GM19438 (cell line): ENCODE data around the gene PIGBOS1.
A peak's percentile ranks its signal among the peaks of the same experiment; 100 is the strongest.

Source experiments
- ATAC-seq: cut with Tn5 transposase; IDR thresholded peaks from one replicate; pipeline ENCODE4 v1.9.1; 2021; ENCODE audit warnings: low read depth; ENCODE audit not compliant: unreplicated experiment

PIGBOS1 gene, protein sequence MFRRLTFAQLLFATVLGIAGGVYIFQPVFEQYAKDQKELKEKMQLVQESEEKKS

DNA sequence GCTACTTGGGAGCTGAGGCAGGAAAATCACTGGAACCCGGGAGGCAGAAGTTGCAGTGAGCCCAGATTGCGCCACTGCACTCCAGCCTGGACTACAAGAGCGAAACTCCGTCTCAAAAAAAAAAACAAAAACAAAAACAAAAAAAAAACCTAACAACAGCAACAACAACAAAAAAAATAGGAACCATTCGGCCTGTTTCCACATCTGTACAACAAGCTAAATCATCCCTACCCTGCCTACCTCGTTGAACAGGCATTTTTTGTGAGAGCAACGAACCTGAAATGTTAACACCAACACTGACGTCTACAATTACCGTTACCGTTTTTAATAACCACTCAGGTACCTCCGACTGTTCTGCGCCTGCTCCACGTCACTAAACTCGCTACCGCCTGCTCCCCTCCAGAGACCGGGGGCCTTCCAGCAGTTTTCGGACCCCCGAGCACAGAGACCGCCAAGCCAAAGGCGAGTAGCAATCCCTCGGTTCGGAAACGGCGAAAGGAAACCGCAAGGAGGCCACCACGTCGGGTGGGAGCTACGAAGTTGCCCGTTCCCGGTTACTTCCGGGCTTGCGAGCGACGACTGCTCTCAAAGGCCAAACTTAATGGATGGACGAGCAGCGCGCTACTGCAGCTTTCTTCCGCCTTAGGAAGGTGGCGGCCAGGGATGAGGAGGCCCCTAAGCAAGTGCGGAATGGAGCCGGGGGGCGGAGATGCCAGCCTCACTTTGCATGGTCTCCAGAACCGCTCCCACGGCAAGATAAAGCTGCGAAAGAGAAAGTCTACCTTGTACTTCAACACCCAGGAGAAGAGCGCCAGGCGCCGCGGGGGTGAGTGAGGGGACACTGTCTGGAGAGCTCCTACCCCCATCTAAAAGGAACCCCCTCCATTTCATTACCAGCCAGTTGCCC, at the start of gene PIGBOS1, which contains the start of gene PIGB:
PIGBOS1 (minus strand) TSS at position 536 of the 907 bp plus-strand sequence. CDS start 1,331 bp downstream, outside the sequence.
PIGB (plus strand) TSS at position 635 of the 907 bp plus-strand sequence; CDS start at position 664, 29 bp downstream.
- peak; percentile 93 for ATAC-seq

DNA sequence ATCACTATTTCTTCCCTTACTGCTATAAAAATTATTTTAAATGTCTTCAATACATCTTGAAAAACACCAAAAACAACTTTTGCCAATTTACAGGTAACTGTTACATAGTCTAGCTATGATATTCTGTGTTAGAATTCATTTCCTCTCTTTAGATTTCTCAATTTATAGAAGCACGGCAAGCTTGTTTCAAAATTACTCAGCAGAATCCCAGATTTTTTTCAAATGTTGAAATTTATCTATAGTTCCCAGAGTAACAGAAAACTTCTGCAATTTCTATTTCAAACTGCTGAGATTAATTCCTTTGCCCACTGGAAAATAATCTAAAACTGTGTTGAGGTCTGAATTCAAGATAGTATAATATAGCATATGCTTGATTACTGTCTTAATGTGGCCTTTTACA, 48.1 kb upstream of the PIGBOS1 start:
- no peak for ATAC-seq

- ATAC-seq, result no peak
Measured at GRCh38 chr15:55362641-55363040, 43.7 kb upstream of the PIGBOS1 start.

DNA sequence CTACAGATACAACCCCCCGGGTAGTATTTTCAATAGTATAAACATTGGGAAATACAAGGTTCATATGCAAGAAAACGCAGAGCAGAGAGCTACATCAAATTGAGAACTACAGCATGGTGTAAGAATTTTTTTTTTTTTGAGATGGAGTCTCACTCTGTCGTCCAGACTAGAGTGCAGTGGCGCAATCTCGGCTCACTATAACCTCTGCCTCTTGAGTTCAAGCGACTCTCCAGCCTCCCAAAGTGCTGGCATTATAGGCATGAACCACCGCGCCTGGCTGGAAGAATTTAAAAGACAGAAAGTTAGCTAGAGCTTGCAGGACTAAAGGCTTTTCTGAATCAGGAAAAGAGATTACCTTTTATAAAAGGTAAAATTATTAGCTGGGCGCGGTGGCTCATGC, 42.1 kb upstream of the PIGBOS1 start:
- ATAC-seq, result no peak

DNA sequence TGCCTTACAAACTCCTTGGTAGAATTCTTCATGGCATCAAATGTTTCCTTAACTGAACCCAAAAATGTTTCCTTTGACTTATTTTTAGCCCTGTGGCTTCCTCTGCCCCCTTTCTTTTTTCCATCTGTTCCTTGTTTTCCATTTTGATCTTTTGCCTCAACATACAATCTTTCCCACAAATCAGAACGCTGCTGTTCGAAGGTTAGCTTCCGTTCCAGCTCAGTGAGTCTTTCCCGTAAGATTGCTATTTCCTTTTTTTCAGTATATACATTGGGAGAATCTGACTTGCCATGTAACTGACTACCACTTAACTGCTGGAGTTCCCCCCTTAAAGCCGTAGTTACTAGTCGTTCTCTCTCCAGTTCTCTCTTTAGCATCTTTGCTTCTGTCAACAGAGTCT, 41.3 kb upstream of the PIGBOS1 start:
- ATAC-seq, result no peak

DNA sequence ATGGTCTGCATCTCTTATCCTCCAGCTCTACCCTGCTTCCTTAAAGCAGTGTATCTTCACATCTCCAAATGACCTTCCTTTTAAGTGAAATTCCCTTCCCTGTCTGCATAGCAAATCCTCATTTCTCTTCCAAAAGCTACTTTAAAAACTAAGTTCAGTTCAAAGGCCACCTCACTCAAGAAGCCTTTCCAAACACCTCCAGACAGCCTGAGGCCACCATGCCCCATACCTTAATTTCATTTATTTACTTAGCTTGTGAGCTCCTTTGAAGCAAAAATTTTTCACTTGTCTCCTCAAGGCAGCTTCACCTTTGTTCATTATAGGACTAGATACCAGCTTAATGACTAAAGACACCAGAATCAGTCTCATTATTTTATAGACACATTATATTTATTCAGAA, 39.5 kb upstream of the PIGBOS1 start:
- ATAC-seq, result no peak

GRCh38 chr15:55357774-55358173, 38.9 kb upstream of the PIGBOS1 start:
- no peak for ATAC-seq

DNA sequence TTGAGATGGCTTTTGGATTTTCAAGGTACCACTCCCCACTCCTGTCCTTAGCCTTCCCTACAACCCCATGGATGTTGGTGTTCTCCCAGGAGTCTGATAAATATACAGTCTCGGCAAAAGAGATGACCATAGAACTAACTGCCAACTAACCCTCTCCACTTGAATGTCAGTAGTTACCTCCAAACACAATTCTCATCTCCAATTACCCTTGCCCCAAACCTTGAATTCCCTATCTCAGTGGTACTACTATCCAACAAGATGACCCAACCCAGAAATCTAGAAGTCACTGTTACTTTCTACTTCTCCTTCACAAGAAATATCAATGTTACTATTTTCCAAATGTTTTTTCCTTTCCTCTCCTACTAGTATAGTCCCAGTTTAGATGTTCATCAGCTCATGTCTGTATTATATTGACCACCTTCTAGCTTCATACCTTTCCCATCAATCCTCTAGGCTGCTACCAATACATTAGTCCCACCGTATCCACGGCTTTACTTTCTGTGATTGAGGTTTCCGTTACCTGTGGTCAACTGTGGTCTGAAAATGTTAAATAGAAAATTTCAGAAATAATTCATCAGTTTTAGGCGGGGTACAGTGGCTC, 38.2 kb upstream of the PIGBOS1 start:
- no peak for ATAC-seq

DNA sequence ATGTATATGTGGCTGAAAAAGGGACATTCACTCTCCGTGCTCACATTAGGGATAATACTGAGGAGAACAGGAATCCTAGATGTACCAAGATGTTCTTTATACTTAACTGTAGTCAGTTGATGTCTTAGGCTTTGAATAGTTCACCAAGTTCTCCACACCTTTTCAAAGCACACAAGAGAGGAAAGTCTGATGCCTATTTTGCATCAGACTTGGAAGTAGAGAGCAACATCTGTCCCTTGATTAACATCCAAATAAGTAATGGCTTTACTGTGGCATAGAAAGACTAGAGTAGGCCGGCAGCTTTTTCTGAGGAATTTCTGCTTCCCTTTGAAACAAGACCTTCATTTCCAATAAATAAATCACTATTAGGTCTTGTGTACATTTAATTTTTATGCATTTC, 34.1 kb upstream of the PIGBOS1 start:
- no peak for ATAC-seq

- no peak for ATAC-seq
Measured at GRCh38 chr15:55349282-55349681, 30.4 kb upstream of the PIGBOS1 start.

DNA sequence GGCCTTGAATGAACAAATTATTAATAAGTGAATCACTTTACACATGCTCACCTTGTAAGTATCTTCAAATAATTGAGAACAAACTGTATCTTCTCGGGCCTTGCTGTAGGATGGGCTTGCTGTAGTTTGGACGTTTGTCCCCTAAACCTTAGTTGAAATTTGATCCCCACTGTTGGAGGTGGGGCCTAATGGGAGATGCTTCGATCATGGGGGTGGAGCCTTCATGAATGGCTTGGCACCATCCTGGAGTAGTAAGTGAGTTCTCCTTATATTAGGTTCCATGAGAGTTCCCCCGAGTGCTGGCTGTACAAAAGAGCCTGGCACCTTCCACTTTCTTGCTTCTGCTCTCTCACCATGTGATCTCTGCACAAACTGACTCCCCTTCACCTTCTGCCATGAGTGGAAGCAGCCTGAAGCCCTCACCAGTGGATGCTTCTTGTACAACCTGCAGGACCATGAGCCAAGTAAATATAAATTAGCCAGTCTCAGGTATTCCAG, 29.4 kb upstream of the PIGBOS1 start:
- ATAC-seq, result no peak

- no peak for ATAC-seq
Measured at GRCh38 chr15:55344206-55344605, 25.3 kb upstream of the PIGBOS1 start.

DNA sequence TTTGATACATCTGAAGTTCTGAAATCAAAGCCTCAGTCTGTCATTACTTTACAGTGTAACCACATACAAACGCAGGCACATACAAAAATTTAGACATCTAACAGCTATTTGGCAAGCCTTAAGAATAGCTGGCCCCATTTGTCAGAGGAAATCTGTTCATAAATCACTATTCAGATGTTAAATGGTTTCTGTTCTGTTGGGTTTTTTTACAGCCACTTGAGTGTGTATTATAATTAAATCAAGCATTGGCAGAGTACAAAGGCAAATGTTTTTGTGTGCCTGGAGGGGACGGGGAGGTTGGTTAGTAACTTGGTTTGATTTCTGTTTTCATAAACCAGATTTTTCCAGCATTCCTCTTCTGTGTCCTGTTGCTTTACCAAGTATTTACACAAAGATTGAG, 24.2 kb upstream of the PIGBOS1 start:
- ATAC-seq, result no peak

DNA sequence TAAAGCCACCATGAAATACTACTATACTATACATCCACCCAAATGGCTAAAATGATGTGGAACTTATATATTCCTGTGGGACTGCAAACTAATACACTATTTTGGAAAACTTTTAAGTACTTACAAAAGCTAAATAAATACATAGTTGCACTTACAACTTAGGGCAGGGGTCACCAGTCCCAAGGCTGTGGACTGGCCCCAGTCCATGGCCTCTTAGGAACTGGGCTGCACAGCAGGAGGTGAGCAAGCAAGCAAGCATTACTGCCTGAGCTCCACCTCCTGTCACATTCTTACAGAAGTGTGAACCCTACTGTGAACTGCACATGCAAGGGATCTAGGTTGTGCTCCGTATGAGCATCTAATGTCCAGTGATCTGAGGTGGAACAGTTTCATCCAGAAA, 18.2 kb upstream of the PIGBOS1 start:
- no peak for ATAC-seq

DNA sequence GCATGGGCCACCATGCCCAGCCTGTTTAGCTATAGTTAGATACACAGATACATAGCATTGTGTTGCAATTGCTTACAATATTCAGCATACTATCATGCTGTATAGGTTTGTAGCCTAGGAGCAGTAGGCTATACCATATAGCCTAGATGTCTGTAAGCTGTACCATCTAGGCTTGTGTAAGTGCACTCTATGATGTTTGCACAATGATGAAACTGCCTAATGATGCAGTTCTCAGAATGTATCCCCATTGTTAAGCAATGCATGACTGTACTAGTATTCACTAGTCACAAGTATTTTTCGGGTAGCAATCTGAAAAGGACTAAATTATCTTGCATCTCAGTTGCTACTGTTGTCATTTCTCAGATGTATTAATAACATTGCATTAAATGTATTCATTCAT, 16.1 kb upstream of the PIGBOS1 start:
- ATAC-seq, result no peak

- no peak for ATAC-seq
Measured at GRCh38 chr15:55334371-55334770, 15.4 kb upstream of the PIGBOS1 start.

DNA sequence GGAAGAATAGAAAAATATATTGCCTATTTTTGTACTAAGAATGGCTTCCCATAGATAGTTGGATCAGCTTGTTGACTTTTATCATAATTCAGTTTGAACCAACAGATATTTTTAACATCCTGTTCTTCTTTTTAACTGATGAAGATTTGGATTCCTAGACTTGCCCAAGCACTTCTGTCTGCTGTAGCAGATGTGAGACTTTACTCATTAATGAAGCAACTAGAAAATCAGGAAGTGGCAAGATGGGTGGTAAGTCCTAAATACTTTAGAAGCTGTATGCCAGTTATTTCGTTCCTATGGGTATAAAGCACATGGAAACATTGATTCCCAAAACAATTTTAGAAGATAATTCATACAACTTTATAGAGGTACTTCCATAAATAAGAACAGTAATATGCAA, 8.5 kb upstream of the PIGBOS1 start:
- ATAC-seq, result no peak

GRCh38 chr15:55322467-55322866, 3.5 kb upstream of the PIGBOS1 start:
- ATAC-seq, result no peak

DNA sequence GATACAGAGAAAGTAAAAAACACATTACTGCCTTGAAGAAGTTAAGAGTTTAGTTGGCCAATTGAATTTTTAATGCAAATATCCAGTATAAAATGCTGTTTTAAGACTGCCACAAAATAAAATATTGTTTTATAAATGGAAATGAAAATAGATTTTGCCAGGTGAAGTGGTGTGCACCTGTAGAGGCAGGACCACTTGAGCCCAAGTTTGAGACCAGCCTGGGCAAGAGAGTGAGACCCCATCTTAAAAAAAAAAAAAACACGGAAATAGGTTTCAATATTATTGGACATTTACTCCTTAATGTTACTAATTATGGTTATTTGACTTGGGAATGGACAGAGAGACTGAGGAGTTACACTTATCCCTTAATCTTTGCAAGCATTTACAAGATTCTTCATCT, 2.0 kb upstream of the PIGBOS1 start:
- no peak for ATAC-seq

DNA sequence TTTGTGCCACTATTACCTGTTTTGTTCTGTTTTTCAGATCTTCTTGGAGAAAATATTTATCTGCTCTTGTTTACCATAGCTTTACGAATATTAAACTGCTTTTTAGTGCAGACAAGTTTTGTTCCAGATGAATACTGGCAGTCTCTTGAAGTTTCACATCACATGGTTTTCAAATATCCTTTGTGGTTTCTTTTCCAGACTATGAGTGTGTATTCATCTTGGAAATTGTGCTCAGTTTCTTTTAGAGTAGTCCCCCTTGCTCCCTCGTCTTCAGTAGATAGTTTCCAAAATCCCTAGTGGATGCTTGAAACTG, 1.3 kb upstream of the PIGBOS1 start:
- ATAC-seq, result no peak

DNA sequence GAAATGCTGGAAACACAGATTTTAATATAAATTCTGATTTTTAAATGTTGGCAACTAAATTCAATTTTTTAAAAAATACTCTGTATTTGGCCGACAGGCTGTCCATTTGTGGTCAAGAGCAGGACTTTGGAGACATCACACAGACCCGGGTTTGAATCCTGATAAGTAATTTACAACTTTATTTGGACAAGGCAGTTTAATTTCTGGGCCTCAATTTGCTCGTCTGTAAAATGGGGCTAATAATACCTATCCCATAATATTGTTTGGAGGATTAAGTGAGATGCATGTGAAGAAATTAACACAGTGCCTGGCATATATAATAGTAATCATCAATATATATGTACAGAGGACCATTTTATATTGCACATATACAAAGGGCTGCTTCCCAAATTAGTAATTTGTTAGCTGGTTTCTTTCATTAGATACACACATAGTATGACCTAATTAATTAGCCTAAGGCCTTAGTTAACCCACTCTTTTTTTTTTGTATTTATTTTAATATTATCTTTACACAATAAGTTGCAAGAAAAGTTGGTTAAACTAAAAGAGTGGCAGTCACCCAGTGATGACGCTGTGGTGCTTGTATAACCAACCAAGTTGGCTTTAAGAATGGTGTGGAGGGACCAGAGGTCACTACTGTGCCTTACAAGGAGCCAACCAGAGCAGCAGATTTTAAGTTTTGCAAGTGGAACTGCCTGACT, 764 bp upstream of the PIGBOS1 start:
- no peak for ATAC-seq
